ENCODE measurements around the gene ANKS6.

The ANKS6 gene

DNA sequence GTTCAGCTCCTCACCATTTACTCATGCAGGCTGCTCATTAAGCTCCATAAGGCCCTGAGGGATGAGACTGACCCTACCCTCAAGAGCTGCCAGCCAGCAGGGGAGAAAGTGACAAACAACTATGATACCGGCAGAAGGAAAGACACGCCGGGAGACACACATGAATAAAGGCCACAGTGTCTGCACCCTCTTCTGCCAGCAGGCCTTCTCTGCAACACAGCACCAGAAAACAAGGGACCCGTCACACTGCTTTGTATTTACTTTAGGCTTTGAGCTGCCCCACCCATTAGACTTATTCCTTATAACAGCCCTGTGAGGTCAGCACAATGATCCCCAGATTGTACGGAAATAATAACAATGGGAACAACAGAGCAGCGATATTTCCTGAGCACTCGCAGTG, 94.8 kb downstream of the ANKS6 start:
- Histone ChIP-seq H3K36me3 (ENCODE audit: insufficient read depth, low read length) (no peaks in the 10 kb centered on the region), H3K27me3 (ENCODE audit: insufficient read depth, low read length, poor library complexity, severe bottlenecking) (no peaks in the 10 kb centered on the region), H3K4me2 (ENCODE audit: low read depth, low read length, poor library complexity, severe bottlenecking) (no peak overlapping the region), H2AFZ (ENCODE audit: low read length) (no peak overlapping the region), H3K9me2 (replicated peaks; ENCODE audit: low read depth, low read length) (no peaks in the 10 kb centered on the region), H3K9me3 (ENCODE audit: insufficient read depth, low read depth, low read length) (no peaks in the 10 kb centered on the region), H3F3A (ENCODE audit: low read depth) (no peaks in the 10 kb centered on the region), H3K79me2 (ENCODE audit: insufficient read depth, low read length) (no peaks in the 10 kb centered on the region), H3K4me1 (ENCODE audit: insufficient read depth, low read length, poor library complexity, severe bottlenecking) (no peaks in the 10 kb centered on the region), H3K9ac (ENCODE audit: low read depth, low read length, poor library complexity, severe bottlenecking) (no peak overlapping the region), H4K20me1 (ENCODE audit: insufficient read depth, low read length, poor library complexity, severe bottlenecking) (no peaks in the 10 kb centered on the region), H3K4me3 (ENCODE audit: low read length, poor library complexity, severe bottlenecking) (no peak overlapping the region)
- TF ChIP-seq, protein P1, sequence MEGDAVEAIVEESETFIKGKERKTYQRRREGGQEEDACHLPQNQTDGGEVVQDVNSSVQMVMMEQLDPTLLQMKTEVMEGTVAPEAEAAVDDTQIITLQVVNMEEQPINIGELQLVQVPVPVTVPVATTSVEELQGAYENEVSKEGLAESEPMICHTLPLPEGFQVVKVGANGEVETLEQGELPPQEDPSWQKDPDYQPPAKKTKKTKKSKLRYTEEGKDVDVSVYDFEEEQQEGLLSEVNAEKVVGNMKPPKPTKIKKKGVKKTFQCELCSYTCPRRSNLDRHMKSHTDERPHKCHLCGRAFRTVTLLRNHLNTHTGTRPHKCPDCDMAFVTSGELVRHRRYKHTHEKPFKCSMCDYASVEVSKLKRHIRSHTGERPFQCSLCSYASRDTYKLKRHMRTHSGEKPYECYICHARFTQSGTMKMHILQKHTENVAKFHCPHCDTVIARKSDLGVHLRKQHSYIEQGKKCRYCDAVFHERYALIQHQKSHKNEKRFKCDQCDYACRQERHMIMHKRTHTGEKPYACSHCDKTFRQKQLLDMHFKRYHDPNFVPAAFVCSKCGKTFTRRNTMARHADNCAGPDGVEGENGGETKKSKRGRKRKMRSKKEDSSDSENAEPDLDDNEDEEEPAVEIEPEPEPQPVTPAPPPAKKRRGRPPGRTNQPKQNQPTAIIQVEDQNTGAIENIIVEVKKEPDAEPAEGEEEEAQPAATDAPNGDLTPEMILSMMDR (conservative IDR thresholded peaks at IDR 0.05; ENCODE audit: low read length) = no peak
- no peak for TF ChIP-seq EZH2phosphoT487 (IDR thresholded peaks at IDR 0.05; ENCODE audit: borderline replicate concordance)

DNA sequence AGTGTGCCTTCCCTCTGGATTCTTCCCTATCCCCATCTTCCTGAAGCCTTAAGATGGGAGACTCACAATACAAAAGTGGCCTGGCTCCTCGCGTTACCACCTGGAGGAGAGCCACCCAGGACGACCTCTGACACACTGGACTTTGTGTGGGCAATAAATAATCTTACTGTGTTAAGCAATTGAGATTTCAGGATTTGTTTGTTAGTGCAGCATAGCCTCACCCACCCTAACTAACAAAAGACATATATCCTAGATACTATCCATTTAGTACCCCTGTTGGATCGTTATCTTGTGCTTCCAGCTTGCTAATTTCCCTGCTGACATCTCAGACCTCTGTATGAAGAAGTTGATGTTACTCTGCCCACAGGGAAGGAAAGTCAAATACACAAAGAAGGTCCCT, 95.6 kb downstream of the ANKS6 start:
- Histone ChIP-seq H3F3A (ENCODE audit: low read depth) (no peaks in the 10 kb centered on the region), H4K20me1 (ENCODE audit: insufficient read depth, low read length, poor library complexity, severe bottlenecking) (no peaks in the 10 kb centered on the region), H3K9ac (ENCODE audit: low read depth, low read length, poor library complexity, severe bottlenecking) (no peak overlapping the region), H3K4me2 (ENCODE audit: low read depth, low read length, poor library complexity, severe bottlenecking) (no peak overlapping the region), H2AFZ (ENCODE audit: low read length) (no peak overlapping the region), H3K36me3 (ENCODE audit: insufficient read depth, low read length) (no peaks in the 10 kb centered on the region), H3K4me3 (ENCODE audit: low read length, poor library complexity, severe bottlenecking) (no peak overlapping the region), H3K27me3 (ENCODE audit: insufficient read depth, low read length, poor library complexity, severe bottlenecking) (no peaks in the 10 kb centered on the region), H3K4me1 (ENCODE audit: insufficient read depth, low read length, poor library complexity, severe bottlenecking) (no peaks in the 10 kb centered on the region), H3K79me2 (ENCODE audit: insufficient read depth, low read length) (no peaks in the 10 kb centered on the region), H3K9me3 (ENCODE audit: insufficient read depth, low read depth, low read length) (no peaks in the 10 kb centered on the region), H3K9me2 (replicated peaks; ENCODE audit: low read depth, low read length) (no peaks in the 10 kb centered on the region)
- TF ChIP-seq EZH2phosphoT487 (IDR thresholded peaks at IDR 0.05; ENCODE audit: borderline replicate concordance) = no peak
- TF ChIP-seq, protein P1 (conservative IDR thresholded peaks at IDR 0.05; ENCODE audit: low read length) = no peak

GRCh38 chr9:98698856-98699255, 97.5 kb downstream of the ANKS6 start:
- H3K4me1 ChIP-seq (ENCODE audit: insufficient read depth, low read length, poor library complexity, severe bottlenecking) = no peaks in the 10 kb centered on the region

More at GRCh38 chr9:98698856-98699255, 97.5 kb downstream of the ANKS6 start:
- Histone ChIP-seq H3K9me2 (replicated peaks; ENCODE audit: low read depth, low read length) (no peaks in the 10 kb centered on the region), H3K4me2 (ENCODE audit: low read depth, low read length, poor library complexity, severe bottlenecking) (no peak overlapping the region), H4K20me1 (ENCODE audit: insufficient read depth, low read length, poor library complexity, severe bottlenecking) (no peaks in the 10 kb centered on the region), H3K79me2 (ENCODE audit: insufficient read depth, low read length) (no peaks in the 10 kb centered on the region), H3F3A (ENCODE audit: low read depth) (no peaks in the 10 kb centered on the region), H3K4me3 (ENCODE audit: low read length, poor library complexity, severe bottlenecking) (no peak overlapping the region), H3K36me3 (ENCODE audit: insufficient read depth, low read length) (no peaks in the 10 kb centered on the region), H2AFZ (ENCODE audit: low read length) (no peak overlapping the region), H3K9ac (ENCODE audit: low read depth, low read length, poor library complexity, severe bottlenecking) (no peak overlapping the region), H3K9me3 (ENCODE audit: insufficient read depth, low read depth, low read length) (no peaks in the 10 kb centered on the region), H3K27me3 (ENCODE audit: insufficient read depth, low read length, poor library complexity, severe bottlenecking) (no peaks in the 10 kb centered on the region)
- TF ChIP-seq EZH2phosphoT487 (IDR thresholded peaks at IDR 0.05; ENCODE audit: borderline replicate concordance) = no peak
- TF ChIP-seq, protein P1 (conservative IDR thresholded peaks at IDR 0.05; ENCODE audit: low read length) = no peak

Data from Loucy (cell line).